CD4-positive, CD25-positive, alpha-beta regulatory T cell (primary cell): ENCODE data around the gene PLCXD3. TPM values are rescaled to one million over a fixed set of nuclear protein-coding genes. Genes with fewer than 3 reads are reported as not detected.

Experiments
- ATAC-seq, 2 donors: fragments of 150-1000 bp; cut with Tn5 transposase; one replicate each; pipeline ENCODE4 v1.10.0; 2021; ENCODE audit warnings: low read depth in 2 of 2, moderate number of reproducible peaks in 2 of 2, moderate library complexity in 1 of 2
- DNase-seq, 3 donors: peaks; one replicate each; pipeline versions ENCODE4 v3.0.0 to v3.0.0-alpha.2; 2012 to 2022; ENCODE audit warnings: mixed read lengths in 1 of 3
- H3K27ac ChIP-seq: one replicate; pipeline ENCODE4 v1.7.0; 2013; ENCODE audit warnings: mild to moderate bottlenecking, low read length; ENCODE audit not compliant: insufficient read depth, poor library complexity, severe bottlenecking
- H3K27me3 ChIP-seq: one replicate; pipeline ENCODE4 v1.7.0; 2013; ENCODE audit warnings: low read length; ENCODE audit not compliant: control insufficient read depth, insufficient read depth
- H3K36me3 ChIP-seq: one replicate; pipeline ENCODE4 v1.7.0; 2013; ENCODE audit warnings: mild to moderate bottlenecking, low read length, moderate library complexity; ENCODE audit not compliant: control insufficient read depth, insufficient read depth
- H3K4me1 ChIP-seq: 2 replicates; pipeline ENCODE4 v1.7.0; 2013; ENCODE audit warnings: mild to moderate bottlenecking, low read length; ENCODE audit not compliant: insufficient read depth, control insufficient read depth, poor library complexity, severe bottlenecking
- H3K4me3 ChIP-seq: one replicate; pipeline ENCODE4 v1.7.0; 2013; ENCODE audit warnings: low read depth, mild to moderate bottlenecking, low read length, moderate library complexity
- H3K9me3 ChIP-seq, 2 experiments: 1 replicate in 1 of 2; 2 replicates in 1 of 2; pipeline ENCODE4 v1.7.0; 2013; ENCODE audit warnings: low read length in 2 of 2, mild to moderate bottlenecking in 1 of 2, moderate library complexity in 1 of 2; ENCODE audit not compliant: control insufficient read depth in 2 of 2
- H3K27ac Mint-ChIP-seq, 3 donors: one replicate each; pipeline ENCODE4 v1.8.0; 2020 to 2022; ENCODE audit warnings: mild to moderate bottlenecking in 3 of 3, mixed read lengths in 3 of 3, moderate library complexity in 2 of 3
- H3K27me3 Mint-ChIP-seq: one replicate; pipeline ENCODE4 v1.8.0; 2022; ENCODE audit warnings: mild to moderate bottlenecking, mixed read lengths
- H3K36me3 Mint-ChIP-seq: one replicate; pipeline ENCODE4 v1.8.0; 2020; ENCODE audit warnings: mixed read lengths
- H3K4me1 Mint-ChIP-seq, 4 donors: one replicate each; pipeline ENCODE4 v1.8.0; 2020 to 2022; ENCODE audit warnings: mixed read lengths in 4 of 4, mild to moderate bottlenecking in 1 of 4
- H3K4me3 Mint-ChIP-seq, 4 donors: one replicate each; pipeline ENCODE4 v1.8.0; 2020 to 2022; ENCODE audit warnings: mild to moderate bottlenecking in 4 of 4, mixed read lengths in 4 of 4, moderate library complexity in 3 of 4
- H3K9me3 Mint-ChIP-seq, 7 donors: one replicate each; pipeline ENCODE4 v1.8.0; 2020 to 2022; ENCODE audit warnings: mixed read lengths in 7 of 7, mild to moderate bottlenecking in 3 of 7, moderate library complexity in 2 of 7
- polyA plus RNA-seq, 4 donors: library from polyadenylated mRNA; unstranded; fragments of 300-500 nt; fragmentation: Illumina TruSeq; gene quantifications; one replicate each; pipeline ENCODE4 v1.2.3, GENCODE V29; 2021
- total RNA-seq: library from RNA; stranded (reverse); gene quantifications from one replicate; pipeline ENCODE4 v1.2.3, GENCODE V29; 2022

PLCXD3 gene
- total and polyA plus RNA-seq, 5 donors from 2014 or later, result not detected

DNA sequence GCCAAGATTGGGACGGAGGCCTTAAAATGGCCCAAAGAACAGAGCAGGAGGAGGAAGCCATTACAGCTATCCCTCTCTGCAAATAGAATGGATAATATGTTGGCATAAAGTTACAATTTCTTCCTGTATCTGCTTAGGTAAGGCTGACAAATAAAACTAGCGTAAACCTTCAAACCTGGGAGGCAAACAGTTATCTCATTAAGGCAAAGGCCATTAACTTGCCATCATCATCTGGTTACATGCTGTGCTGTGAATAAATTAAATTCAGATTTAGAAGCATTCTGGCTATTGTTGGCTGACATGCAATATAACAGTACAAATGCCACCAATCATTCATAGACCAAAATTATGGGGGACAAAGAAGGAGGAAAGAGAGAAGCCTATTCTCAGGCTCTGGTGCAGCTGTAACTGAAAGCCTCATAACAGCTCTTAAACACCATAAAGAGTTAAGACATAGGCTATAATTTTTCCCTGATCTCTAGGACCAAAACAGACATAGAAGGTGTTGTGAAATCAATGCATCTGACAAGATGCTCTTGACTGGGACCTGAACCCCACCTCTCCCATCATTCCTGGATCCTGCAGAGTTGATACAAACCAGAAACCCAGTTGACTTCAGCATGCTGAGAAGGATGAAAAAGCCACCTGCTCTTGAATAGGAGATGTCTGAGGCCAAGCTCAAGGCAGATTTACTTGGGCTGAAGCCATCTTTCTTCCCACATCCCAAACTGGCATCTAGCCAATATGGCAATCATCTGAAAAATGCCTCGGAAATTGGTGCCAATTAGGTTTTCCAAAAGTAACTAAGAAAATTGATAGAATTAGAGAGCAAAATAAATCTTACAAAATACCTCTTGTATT, 62.5 kb downstream of the PLCXD3 start:
- H3K27me3 ChIP-seq, result no peaks in the 10 kb centered on the region
- H3K27ac ChIP-seq, result no peak overlapping the region
- H3K4me1 ChIP-seq, result no peaks in the 10 kb centered on the region
- no peaks in the 10 kb centered on the region for H3K36me3 ChIP-seq
- no peak overlapping the region for H3K4me3 ChIP-seq
- Mint-ChIP-seq H3K4me3 (no peak overlapping the region), H3K4me1 (no peaks in the 10 kb centered on the region), H3K9me3 (peaks cover 0 to 5% (median 3%) of the 10 kb centered on the region in 7 donors), H3K27ac (no peak overlapping the region), H3K27me3 (no peaks in the 10 kb centered on the region), H3K36me3 (no peaks in the 10 kb centered on the region)
- ATAC-seq (no peak), DNase-seq (no peak)
- no peaks in the 10 kb centered on the region for H3K9me3 ChIP-seq

DNA sequence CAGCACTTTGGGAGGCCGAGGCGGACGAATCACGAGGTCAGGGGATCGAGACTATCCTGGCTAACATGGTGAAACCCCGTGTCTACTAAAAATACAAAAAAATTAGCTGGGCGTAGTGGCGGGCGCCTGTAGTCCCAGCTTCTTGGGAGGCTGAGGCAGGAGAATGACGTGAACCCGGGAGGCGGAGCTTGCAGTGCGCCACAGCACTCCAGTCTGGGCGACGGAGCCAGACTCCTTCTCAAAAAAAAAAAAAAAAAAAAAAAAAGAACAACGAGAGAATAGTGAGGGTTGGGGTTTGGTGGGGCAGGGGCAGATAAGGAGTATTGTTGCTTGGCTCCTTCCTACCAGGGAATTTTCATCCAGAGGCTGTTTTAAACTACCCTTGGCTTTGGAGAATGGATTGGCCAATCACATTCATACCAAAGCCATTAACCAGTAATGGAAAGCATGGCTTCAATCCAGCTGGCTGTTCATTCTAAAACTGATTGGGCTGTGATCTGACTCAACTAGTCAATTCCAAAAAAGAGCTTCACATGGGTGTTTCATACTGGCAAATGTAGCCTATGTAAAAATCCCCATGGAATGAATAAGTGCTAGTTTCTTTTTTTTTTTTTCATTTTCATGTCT, 64.4 kb downstream of the PLCXD3 start:
- H3K4me3 Mint-ChIP-seq, result no peak overlapping the region

DNA sequence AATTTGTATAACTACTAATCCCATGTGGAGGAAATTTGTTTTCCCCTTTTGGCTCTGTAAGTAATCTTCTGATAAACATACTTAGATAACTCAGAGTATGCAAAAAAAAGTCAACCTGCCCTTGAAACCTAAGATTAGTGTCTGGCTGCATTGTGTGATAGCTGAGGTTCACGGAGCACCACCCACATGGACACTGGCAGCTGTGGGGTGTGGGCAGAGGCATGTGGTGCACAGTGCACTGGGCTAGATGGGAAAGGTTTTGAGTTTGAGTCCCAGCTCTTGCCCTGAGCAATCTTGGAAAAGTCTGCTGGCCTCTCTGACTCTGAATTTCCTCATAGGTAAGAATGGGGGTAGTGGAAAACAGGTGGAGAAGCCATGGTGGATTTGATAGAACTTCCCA, 75.1 kb downstream of the PLCXD3 start:
- Mint-ChIP-seq H3K4me3 (no peak overlapping the region), H3K36me3 (no peaks in the 10 kb centered on the region), H3K4me1 (no peaks in the 10 kb centered on the region), H3K27ac (no peak overlapping the region), H3K27me3 (no peaks in the 10 kb centered on the region), H3K9me3 (peaks cover 0 to 6% (median 2%) of the 10 kb centered on the region in 7 donors)
- H3K27ac ChIP-seq, result no peak overlapping the region
- no peak for DNase-seq
- H3K27me3 ChIP-seq, result no peaks in the 10 kb centered on the region
- no peaks in the 10 kb centered on the region for H3K4me1 ChIP-seq
- no peak for ATAC-seq
- H3K9me3 ChIP-seq, result no peaks in the 10 kb centered on the region
- no peaks in the 10 kb centered on the region for H3K36me3 ChIP-seq
- no peak overlapping the region for H3K4me3 ChIP-seq

More for the DNA sequence above, 64.4 kb downstream of the PLCXD3 start:
- Mint-ChIP-seq H3K36me3 (no peaks in the 10 kb centered on the region), H3K27me3 (no peaks in the 10 kb centered on the region), H3K27ac (no peak overlapping the region), H3K4me1 (no peaks in the 10 kb centered on the region), H3K9me3 (peaks cover 0 to 5% (median 3%) of the 10 kb centered on the region in 7 donors)
- DNase-seq (no peak), ATAC-seq (no peak)
- Histone ChIP-seq H3K4me3 (no peak overlapping the region), H3K27ac (no peak overlapping the region), H3K27me3 (no peaks in the 10 kb centered on the region), H3K4me1 (no peaks in the 10 kb centered on the region), H3K36me3 (no peaks in the 10 kb centered on the region), H3K9me3 (no peaks in the 10 kb centered on the region)

DNA sequence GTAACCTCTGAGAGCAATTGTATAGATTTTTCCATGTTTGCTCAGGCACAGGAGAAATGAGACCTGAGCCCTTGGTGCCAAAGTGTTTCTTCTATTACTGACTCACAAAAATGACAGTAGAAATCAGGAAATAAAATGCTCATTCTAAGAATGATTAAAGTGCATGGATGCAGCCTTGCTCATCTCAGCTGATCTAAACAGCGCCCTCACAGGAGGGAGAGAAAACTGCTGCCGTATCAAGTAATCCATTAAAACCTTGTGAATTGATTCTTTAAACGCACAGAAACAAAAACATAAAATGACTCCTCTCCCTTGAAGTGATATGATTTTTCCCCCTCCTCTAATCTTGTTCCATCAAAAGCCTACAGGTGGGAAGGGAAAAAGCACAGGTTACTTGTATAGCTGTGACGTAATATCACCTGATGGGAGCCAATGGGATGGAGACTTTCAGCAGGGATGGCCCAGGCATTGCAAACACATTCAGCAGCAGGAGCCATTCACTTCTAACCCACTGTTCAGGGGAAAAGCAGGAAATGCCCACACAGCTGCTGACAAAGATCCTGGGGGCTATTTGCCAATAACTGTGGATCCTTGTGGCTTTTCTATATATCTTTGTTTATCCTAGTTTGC, 76.7 kb downstream of the PLCXD3 start:
- no peak for ATAC-seq
- H3K27ac ChIP-seq, result no peak overlapping the region
- no peaks in the 10 kb centered on the region for H3K9me3 ChIP-seq
- H3K36me3 ChIP-seq, result no peaks in the 10 kb centered on the region
- Mint-ChIP-seq H3K27me3 (no peaks in the 10 kb centered on the region), H3K9me3 (peaks cover 0 to 5% (median 2%) of the 10 kb centered on the region in 7 donors), H3K27ac (no peak overlapping the region), H3K4me1 (no peaks in the 10 kb centered on the region), H3K36me3 (no peaks in the 10 kb centered on the region), H3K4me3 (no peak overlapping the region)
- H3K4me1 ChIP-seq, result no peaks in the 10 kb centered on the region
- no peak for DNase-seq
- H3K4me3 ChIP-seq, result no peak overlapping the region
- no peaks in the 10 kb centered on the region for H3K27me3 ChIP-seq

DNA sequence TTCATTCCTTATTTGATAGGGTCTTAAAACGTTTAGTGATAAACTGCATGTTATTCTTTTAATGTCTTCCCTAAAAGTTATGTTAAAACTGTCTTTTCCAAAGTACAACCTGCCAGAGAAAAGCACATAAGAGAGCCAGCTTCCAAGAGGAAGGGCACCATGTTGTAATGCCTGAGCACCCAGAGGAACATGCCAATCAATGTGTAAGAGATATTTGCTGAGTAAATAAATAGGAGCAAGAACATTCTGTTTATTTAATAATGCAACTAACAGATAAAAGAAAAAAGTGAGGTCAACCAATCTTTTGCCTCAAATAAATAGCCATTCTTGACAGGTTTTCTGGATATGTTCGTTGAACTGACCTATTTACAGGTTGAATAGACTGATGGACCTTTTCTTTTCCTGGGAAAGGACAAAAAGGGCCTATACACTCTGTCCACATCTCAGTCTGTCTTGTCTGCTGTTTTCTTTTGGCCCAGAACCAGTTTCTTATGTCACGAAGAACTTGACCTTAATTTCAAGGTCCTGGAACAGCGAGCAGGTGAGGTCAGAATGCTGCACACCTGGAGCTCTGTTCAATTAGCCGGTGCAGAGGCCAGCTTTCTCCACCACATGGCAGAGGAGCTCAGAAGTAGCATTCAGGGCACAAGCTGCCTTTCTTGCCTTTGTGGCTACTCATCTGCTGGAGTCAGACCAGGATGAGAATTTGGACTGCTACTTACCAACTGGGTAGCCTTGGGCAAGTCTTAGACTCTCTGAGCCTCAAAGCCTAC, 77.7 kb downstream of the PLCXD3 start:
- DNase-seq (no peak), ATAC-seq (no peak)
- Mint-ChIP-seq H3K36me3 (no peaks in the 10 kb centered on the region), H3K27me3 (no peaks in the 10 kb centered on the region), H3K4me1 (no peaks in the 10 kb centered on the region), H3K9me3 (peaks cover 0 to 5% (median 2%) of the 10 kb centered on the region in 7 donors), H3K4me3 (no peak overlapping the region), H3K27ac (no peak overlapping the region)
- Histone ChIP-seq H3K27me3 (no peaks in the 10 kb centered on the region), H3K4me3 (no peak overlapping the region), H3K36me3 (no peaks in the 10 kb centered on the region), H3K4me1 (no peaks in the 10 kb centered on the region), H3K9me3 (no peaks in the 10 kb centered on the region), H3K27ac (no peak overlapping the region)

DNA sequence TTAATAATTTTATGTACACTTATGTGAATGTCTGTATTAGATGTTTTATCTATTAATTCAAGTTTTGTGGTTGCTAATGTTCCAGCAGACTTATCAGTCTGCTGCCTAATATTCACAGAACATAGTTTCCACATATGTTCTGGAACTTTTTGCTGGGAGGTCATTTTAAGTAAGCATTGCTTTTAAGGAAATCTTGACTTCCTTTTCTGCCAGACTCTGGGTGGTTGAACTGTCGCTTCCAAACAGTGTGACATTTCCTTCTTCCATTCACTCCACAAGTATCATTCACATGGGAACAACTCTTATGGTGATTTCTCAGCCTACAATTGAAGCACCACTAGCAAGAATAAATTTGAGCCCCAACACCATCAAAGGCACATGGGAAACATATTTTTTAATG, 82.9 kb downstream of the PLCXD3 start:
- ATAC-seq, result no peak
- H3K9me3 Mint-ChIP-seq, result peaks cover 0 to 3% (median 0%) of the 10 kb centered on the region in 7 donors
- H3K27ac Mint-ChIP-seq, result no peak overlapping the region
- H3K27me3 ChIP-seq, result no peaks in the 10 kb centered on the region
- H3K4me1 Mint-ChIP-seq, result no peaks in the 10 kb centered on the region
- H3K36me3 ChIP-seq, result no peaks in the 10 kb centered on the region
- H3K4me1 ChIP-seq, result no peaks in the 10 kb centered on the region
- DNase-seq, result no peak
- no peaks in the 10 kb centered on the region for H3K27me3 Mint-ChIP-seq
- no peak overlapping the region for H3K27ac ChIP-seq
- no peak overlapping the region for H3K4me3 ChIP-seq
- no peaks in the 10 kb centered on the region for H3K9me3 ChIP-seq
- H3K4me3 Mint-ChIP-seq, result no peak overlapping the region
- no peaks in the 10 kb centered on the region for H3K36me3 Mint-ChIP-seq

DNA sequence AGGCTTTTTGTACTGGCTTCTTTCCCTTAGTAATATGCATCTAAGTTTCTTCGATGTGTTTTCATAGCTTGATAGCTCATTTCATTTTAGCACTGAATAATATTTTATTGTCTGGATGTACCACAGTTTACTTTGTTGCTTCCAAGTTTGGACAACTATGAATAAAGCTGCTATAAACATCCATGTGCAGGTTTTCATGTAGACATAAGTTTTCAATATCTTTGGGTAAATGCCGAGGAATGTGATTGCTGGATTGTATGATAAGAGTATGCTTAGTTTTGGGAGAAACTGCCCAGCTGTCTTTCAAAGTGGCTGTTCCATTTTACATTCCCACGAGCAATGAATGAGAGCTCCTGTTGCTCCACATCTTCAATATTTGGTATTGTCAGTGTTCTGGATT, 84.7 kb downstream of the PLCXD3 start:
- H3K27ac ChIP-seq, result no peak overlapping the region
- peaks cover 0 to 3% (median 0%) of the 10 kb centered on the region in 7 donors for H3K9me3 Mint-ChIP-seq
- no peak for DNase-seq
- H3K4me1 Mint-ChIP-seq, result no peaks in the 10 kb centered on the region
- no peaks in the 10 kb centered on the region for H3K9me3 ChIP-seq
- no peaks in the 10 kb centered on the region for H3K36me3 Mint-ChIP-seq
- no peaks in the 10 kb centered on the region for H3K27me3 Mint-ChIP-seq
- H3K4me1 ChIP-seq, result no peaks in the 10 kb centered on the region
- no peak overlapping the region for H3K4me3 Mint-ChIP-seq
- H3K4me3 ChIP-seq, result no peak overlapping the region
- ATAC-seq, result no peak
- H3K36me3 ChIP-seq, result no peaks in the 10 kb centered on the region
- no peak overlapping the region for H3K27ac Mint-ChIP-seq
- H3K27me3 ChIP-seq, result no peaks in the 10 kb centered on the region
